DOHH2 (cell line): ENCODE measurements around the gene SUGCT.

ENCODE experiments used
- H3F3A ChIP-seq: fragments of 200-600 bp; sonication (generic), shearing (Covaris generic); 2 replicates; pipeline ENCODE4 v1.6.0; 2016; ENCODE audit warnings: antibody characterized with exemption, mild to moderate bottlenecking; ENCODE audit not compliant: control insufficient read depth, insufficient read depth
- H3K27ac ChIP-seq: fragments of 200-600 bp; sonication (generic); 2 replicates; pipeline ENCODE4 v1.5.1; 2014; ENCODE audit warnings: low read depth, mild to moderate bottlenecking, low read length, moderate library complexity
- H3K27me3 ChIP-seq: fragments of 200-600 bp; sonication (generic); 2 replicates; pipeline ENCODE4 v1.6.1; 2014; ENCODE audit warnings: mild to moderate bottlenecking, low read length, mixed read lengths; ENCODE audit not compliant: control insufficient read depth
- H3K36me3 ChIP-seq: fragments of 200-600 bp; sonication (generic); 2 replicates; pipeline ENCODE4 v1.6.1; 2014; ENCODE audit warnings: mild to moderate bottlenecking, low read length, moderate library complexity, mixed read lengths; ENCODE audit not compliant: control insufficient read depth
- H3K4me1 ChIP-seq: fragments of 200-600 bp; sonication (generic); 2 replicates; pipeline ENCODE4 v1.6.1; 2014; ENCODE audit warnings: mild to moderate bottlenecking, low read length, mixed read lengths; ENCODE audit not compliant: control insufficient read depth
- H3K4me2 ChIP-seq: fragments of 200-600 bp; sonication (generic); 2 replicates; pipeline ENCODE4 v1.6.0; 2014; ENCODE audit warnings: mild to moderate bottlenecking, low read length, moderate library complexity
- H3K4me3 ChIP-seq: fragments of 200-600 bp; sonication (generic); 2 replicates; pipeline ENCODE4 v1.5.1; 2014; ENCODE audit warnings: mild to moderate bottlenecking, low read length, mixed read lengths
- H3K79me2 ChIP-seq: fragments of 200-600 bp; sonication (generic); 2 replicates; pipeline ENCODE4 v1.6.1; 2014; ENCODE audit warnings: mild to moderate bottlenecking, low read length, mixed read lengths; ENCODE audit not compliant: control insufficient read depth
- H3K9me2 ChIP-seq: fragments of 200-600 bp; sonication (generic); replicated peaks from 2 replicates; pipeline ENCODE4 v1.6.1; 2014; ENCODE audit warnings: mild to moderate bottlenecking, low read length, mixed read lengths; ENCODE audit not compliant: control insufficient read depth
- H3K9me3 ChIP-seq: fragments of 200-600 bp; sonication (generic); 2 replicates; pipeline ENCODE4 v1.6.1; 2014; ENCODE audit warnings: antibody characterized with exemption, low read length, mixed read lengths; ENCODE audit not compliant: control insufficient read depth, insufficient read depth
- H4K20me1 ChIP-seq: fragments of 200-600 bp; sonication (generic); 2 replicates; pipeline ENCODE4 v1.6.0; 2014; ENCODE audit warnings: low read depth, mild to moderate bottlenecking, antibody characterized with exemption, low read length, moderate library complexity; ENCODE audit not compliant: control insufficient read depth, insufficient read depth
- CTCF ChIP-seq: fragments of 200-600 bp; sonication (generic); IDR thresholded peaks from one replicate; pipeline ENCODE4 v1.5.1; 2014; ENCODE audit warnings: antibody characterized with exemption, mild to moderate bottlenecking, low read depth, low read length; ENCODE audit not compliant: poor library complexity, severe bottlenecking
- EZH2phosphoT487 ChIP-seq: fragments of 200-600 bp; sonication (generic); IDR thresholded peaks from 2 replicates; pipeline ENCODE4 v1.6.1; 2017; ENCODE audit warnings: borderline replicate concordance, mild to moderate bottlenecking, antibody characterized with exemption, low read length, moderate library complexity, mixed read lengths

The SUGCT gene

GRCh38 chr7:40490603-40490924 lies 355.8 kb downstream of the SUGCT start:
- Histone ChIP-seq H3K9me2 (no peaks in the 10 kb centered on the region), H3K9me3 (no peaks in the 10 kb centered on the region), H3K4me3 (no peak overlapping the region), H4K20me1 (no peaks in the 10 kb centered on the region), H3K79me2 (no peaks in the 10 kb centered on the region), H3K27me3 (no peaks in the 10 kb centered on the region), H3K36me3 (no peaks in the 10 kb centered on the region), H3K4me2 (no peak overlapping the region), H3K27ac (no peak overlapping the region), H3K4me1 (no peaks in the 10 kb centered on the region), H3F3A (no peaks in the 10 kb centered on the region)
- no peak for TF ChIP-seq CTCF
- TF ChIP-seq EZH2phosphoT487: no peak

GRCh38 chr7:40492946-40493345 lies 358.1 kb downstream of the SUGCT start:
- Histone ChIP-seq H3K9me2 (no peaks in the 10 kb centered on the region), H3K79me2 (no peaks in the 10 kb centered on the region), H3K36me3 (no peaks in the 10 kb centered on the region)

GRCh38 chr7:40493609-40494051 lies 358.8 kb downstream of the SUGCT start:
- no peaks in the 10 kb centered on the region for H3F3A ChIP-seq
- H3K9me2 ChIP-seq: no peaks in the 10 kb centered on the region
- no peaks in the 10 kb centered on the region for H3K27me3 ChIP-seq
- H3K27ac ChIP-seq: no peak overlapping the region
- H3K79me2 ChIP-seq: no peaks in the 10 kb centered on the region
- no peak overlapping the region for H3K4me3 ChIP-seq
- no peaks in the 10 kb centered on the region for H3K36me3 ChIP-seq
- TF ChIP-seq EZH2phosphoT487 (no peak), CTCF (no peak)
- H3K9me3 ChIP-seq: no peaks in the 10 kb centered on the region
- H4K20me1 ChIP-seq: no peaks in the 10 kb centered on the region
- H3K4me1 ChIP-seq: no peaks in the 10 kb centered on the region
- no peak overlapping the region for H3K4me2 ChIP-seq

More at GRCh38 chr7:40492946-40493345, 358.1 kb downstream of the SUGCT start:
- no peak for TF ChIP-seq EZH2phosphoT487
- TF ChIP-seq CTCF: no peak
- H3K4me2 ChIP-seq: no peak overlapping the region
- H3K9me3 ChIP-seq: no peaks in the 10 kb centered on the region
- H4K20me1 ChIP-seq: no peaks in the 10 kb centered on the region
- no peaks in the 10 kb centered on the region for H3K27me3 ChIP-seq
- no peak overlapping the region for H3K27ac ChIP-seq
- H3F3A ChIP-seq: no peaks in the 10 kb centered on the region
- H3K4me3 ChIP-seq: no peak overlapping the region
- no peaks in the 10 kb centered on the region for H3K4me1 ChIP-seq

- Histone ChIP-seq H3K4me3 (no peak overlapping the region), H3K27ac (no peak overlapping the region), H3K36me3 (no peaks in the 10 kb centered on the region), H3K9me2 (no peaks in the 10 kb centered on the region), H3K27me3 (no peaks in the 10 kb centered on the region), H3K4me2 (no peak overlapping the region), H3K9me3 (no peaks in the 10 kb centered on the region), H3K79me2 (no peaks in the 10 kb centered on the region), H3K4me1 (no peaks in the 10 kb centered on the region), H4K20me1 (no peaks in the 10 kb centered on the region), H3F3A (no peaks in the 10 kb centered on the region)
- no peak for TF ChIP-seq EZH2phosphoT487
- no peak for TF ChIP-seq CTCF
Observed at GRCh38 chr7:40498924-40499510, 364.2 kb downstream of the SUGCT start.
